NCI-H82 (cell line): ENCODE data around the gene VGLL4.

ENCODE experiments used
- DNase-seq: peaks from one replicate; lab custom pipeline; 2025; lab: John Stamatoyannopoulos, UW

The VGLL4 gene

DNA sequence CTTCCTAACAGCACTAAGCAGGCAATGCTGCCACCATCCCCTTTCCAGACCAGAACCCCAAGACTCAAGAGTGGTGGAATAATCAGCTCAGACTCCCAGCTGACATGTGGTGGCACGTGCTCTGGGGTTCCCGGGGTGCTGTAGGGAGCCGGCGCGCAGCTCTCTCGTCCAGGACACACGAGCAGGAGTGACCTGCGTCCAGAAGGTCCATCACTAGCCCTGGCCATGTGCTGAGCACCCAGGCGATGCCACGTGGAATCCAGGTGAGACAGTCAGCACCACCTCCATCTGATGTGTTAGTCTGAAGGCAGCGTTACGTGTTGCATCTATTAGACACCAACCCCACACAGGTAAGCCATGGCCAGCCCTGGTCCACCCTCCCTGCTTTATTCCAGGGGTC lies 78.2 kb downstream of the VGLL4 start:
- no peak for DNase-seq

DNA sequence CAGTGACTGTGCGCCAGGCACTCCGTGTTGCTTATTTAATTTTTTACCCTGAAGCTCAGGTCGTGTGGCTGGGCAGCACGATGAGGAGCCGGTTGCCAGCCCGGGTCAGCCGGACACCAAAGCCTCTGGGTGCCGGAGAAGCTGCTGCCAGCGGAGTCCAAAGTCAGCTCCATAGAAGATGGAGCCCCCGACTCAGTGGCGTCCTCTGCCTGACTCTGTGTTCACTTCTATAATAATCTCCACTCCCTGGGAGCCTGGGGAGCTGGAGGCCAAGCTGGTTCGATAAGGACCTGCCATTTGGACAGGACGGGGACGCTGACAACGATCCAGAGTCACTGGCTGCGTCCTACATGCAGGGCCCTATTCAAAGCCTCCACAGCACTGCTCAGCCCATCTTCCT lies 78.6 kb downstream of the VGLL4 start:
- no peak for DNase-seq

DNA sequence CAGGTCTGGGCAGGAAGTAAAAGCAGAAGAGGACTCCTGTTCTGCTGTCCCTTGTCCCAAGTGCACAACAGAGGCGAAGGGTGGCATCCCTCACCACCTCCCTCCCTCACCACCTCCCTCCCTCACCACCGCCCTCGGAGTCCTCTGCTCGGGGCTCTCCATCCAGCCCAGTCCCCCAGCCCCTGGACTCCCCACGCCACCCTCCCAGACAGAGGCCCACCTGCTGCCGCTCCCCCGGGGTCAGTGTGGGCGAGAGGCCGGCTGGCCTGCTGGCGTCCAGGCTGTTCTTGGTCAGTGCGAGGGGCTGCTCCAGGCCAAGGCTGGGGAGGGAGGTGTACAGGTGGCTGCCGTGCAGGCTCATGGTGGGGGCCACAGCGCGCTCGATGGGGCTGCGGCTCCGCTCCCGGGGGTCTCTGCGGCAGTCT lies 79.1 kb downstream of the VGLL4 start:
- no peak for DNase-seq

DNA sequence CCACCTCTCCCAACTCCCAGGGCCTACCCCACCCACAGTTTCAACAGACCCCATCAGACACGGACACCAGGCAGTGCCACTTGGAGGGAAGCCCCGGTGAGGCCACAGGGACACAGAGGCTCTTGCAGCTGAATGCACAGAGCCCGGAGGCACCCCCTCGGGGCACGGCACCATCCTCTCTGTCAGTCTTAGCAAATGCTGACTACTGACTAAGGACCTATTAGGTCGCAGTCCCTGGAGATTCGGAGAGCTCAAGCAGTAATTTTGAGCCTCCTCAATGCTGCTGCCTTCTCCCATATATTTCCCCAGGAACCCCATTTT lies 79.9 kb downstream of the VGLL4 start:
- DNase-seq = no peak

DNA sequence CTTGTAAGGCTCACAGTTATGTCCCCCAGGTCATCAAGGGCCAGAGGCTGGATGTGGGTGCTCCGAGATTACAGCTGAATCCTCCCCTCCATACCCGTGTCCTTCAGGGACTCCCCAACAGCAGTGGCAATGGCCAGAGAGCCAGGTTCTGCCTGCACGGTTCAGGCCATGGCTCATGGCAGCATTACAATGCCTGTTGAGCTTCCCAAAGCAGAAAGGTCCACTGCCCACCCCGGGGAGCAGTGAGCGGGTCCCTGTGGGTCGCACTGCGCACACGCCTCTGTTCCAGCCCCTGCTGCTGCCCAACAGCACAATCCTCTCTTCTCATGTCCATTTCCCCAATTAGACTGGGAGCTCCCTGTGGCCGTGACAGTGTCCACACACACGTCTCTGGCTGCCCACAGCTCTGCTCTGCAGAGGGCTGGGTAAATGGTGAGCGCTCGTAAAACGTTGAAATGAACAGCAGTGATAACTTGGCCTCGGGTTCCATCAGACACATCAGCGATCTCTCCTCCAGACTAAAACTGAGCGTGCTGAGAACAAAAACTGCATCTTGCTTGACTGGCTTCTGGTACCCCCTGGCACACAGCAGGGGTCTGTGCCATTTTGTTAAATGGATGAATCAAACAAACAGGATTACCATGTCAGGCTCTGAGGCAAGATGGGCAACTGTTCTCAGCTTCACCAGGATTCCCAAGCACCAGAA lies 80.4 kb downstream of the VGLL4 start:
- no peak for DNase-seq

DNA sequence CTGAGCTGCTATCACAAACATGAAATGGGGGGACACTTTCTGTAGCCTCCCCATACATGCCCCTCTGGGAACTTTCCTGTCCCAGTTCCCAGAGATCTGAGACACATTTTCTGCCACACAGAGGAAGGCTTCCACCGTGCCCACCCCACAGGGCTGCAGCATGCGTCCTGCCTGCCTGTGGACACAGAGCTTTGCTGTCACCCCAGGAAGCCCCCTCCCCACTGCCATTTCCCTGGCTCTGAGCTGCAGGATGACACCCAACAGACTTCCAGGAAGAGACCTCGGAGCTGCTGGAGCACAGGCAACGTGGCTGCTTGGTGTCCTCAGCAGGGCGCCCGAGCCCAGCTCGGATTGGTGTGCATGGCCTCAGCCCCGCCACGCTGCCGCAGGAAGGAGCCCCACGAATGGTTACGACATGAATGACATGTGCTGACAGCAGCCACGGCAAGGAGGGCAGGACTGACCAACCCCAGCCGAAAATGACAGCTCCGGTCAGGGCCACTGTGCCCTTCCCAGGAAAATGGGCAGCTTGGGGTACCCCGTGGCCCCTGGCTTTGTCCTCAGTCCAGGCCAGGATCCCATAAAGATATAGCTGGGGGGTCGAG lies 81.3 kb downstream of the VGLL4 start:
- no peak for DNase-seq

DNA sequence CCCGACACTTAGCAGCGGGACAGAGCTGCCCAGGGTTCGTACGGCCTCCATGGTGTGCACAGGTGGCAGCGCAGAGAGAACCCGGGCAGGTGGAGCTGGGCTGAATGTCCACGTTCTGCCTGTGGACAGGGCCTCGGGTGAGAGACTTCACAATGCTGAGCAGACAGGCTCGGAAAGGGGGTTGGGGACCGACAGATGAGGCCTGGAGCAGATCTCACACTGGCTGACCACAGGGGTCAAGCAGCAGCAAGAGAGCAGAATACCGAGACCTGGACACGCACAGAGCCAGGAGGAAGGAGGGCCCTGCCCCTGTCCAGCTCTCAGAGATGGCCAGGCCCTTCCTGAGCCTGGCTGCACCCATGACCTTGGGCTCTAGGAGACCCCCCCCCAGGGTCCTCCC lies 83.0 kb downstream of the VGLL4 start:
- DNase-seq = no peak

DNA sequence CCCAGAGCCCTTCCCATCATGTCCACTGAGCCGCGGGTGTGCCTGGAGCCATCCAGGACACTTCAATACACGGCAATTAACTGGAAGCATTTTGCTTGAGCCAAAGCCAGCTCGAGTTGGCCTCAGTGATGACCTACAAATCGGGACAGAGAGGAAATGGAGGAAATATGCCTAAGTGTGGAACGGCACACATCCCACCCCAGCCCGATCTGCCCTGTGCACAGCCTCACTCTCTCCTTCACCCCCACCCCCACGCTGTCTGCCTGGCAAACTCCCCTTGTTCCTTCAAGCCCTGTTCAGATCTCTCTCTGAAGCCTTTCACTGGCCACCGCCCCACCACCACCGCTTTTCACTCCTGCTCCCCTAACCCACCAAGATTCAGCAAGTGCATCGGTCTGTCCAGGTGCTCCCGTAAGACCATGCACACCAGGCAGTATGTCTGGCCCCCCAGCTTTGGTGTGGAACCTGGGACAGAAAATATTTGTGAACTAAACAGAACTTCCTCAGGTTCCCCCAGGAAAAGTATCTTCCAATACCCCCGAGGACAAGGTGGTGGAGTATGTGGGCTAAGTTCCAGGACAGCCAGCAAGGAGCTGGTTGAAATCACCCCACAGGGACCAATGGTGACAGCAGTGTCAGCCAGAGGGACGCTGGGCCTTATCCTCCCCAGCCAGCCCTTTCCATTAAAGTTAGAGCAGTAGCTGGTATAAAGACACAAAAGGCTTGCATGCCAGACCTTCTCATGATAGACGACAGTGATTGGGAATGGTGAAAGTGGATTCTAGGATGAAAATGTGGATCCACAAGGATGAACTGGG lies 83.7 kb downstream of the VGLL4 start:
- no peak for DNase-seq

DNA sequence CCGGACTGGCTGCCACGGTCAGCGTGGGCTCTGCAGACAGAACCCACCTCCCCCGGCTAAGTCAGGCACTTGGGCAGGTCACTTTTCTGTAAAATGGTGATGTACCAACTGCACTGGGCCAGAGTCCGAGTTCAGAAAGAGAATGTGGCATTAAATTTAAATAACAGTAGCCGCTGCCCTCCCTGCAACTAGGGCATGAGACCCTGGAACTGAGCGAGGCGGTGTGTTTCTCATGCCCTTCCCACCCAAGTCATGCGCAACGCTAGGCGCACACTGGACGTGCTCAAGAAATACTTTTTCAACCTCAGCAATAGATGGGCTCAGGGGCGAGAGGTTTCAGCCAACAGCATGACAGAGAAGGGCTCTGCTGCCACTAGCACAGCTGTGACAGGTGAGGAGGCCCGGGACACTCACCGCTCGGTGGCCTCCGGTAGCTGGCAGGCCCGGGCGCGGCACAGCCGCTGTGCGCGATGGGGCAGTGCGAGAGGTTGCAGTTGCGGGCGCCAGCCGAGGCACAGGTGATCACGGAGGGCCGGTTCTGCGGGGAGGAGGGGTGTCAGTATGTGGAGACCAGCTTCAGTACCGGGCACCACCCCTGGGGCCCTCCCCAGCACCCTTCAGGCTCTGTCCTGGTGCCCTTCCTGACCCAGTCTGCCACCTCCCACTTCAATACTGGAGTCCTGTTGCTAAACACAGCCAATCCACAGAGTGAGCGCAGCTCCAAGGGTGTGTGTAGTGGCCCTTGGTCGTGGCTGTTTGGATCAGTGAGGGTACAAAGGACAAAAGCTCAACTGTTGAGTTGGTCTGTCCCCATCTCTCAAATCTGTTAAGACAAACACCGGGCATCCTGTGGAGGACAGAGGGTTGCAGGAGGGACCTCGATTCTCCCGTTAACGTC lies 84.5 kb downstream of the VGLL4 start:
- DNase-seq = no peak

DNA sequence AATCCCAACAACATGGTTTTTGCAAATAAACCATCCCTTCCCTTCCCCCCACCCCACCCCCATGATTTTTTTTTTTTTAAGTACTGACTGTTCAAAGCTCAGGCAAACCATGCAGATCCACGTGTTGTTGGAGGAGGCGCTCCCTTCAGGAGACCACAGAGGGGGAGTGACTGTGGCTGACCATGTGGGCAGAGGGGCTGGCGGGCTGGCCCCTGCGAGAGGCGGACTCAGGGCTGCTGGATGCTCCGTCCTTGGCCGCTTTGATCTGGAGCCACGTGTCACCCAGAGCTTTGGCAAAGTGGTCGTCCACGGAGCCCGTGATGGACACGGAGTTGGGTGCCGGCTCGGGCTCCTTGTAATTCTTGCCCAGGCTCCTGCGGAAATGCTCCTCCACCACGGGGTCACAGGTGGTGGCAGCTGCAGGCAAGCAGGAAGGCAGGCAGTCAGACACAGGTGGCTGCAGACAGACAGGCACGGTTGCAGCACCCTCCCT lies 85.3 kb downstream of the VGLL4 start:
- no peak for DNase-seq

DNA sequence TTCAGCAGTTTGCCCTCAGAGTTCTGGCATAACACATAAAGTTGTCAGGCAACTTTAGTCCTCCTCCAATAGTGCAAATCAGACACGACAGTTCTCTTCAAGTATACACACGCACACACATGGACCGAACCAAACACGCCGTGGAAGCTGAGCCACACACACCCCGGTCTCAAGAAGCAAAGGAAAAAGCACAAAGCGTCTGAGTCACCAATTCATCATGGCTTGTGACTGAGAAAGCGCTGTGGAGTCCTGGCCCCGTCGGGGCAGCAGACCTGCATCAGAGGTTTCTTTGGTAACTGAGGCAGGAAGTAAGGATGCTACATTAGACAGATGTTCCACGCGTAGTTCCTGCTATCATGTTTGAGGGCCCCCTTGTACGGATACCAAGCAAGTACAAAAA lies 85.7 kb downstream of the VGLL4 start:
- no peak for DNase-seq

DNA sequence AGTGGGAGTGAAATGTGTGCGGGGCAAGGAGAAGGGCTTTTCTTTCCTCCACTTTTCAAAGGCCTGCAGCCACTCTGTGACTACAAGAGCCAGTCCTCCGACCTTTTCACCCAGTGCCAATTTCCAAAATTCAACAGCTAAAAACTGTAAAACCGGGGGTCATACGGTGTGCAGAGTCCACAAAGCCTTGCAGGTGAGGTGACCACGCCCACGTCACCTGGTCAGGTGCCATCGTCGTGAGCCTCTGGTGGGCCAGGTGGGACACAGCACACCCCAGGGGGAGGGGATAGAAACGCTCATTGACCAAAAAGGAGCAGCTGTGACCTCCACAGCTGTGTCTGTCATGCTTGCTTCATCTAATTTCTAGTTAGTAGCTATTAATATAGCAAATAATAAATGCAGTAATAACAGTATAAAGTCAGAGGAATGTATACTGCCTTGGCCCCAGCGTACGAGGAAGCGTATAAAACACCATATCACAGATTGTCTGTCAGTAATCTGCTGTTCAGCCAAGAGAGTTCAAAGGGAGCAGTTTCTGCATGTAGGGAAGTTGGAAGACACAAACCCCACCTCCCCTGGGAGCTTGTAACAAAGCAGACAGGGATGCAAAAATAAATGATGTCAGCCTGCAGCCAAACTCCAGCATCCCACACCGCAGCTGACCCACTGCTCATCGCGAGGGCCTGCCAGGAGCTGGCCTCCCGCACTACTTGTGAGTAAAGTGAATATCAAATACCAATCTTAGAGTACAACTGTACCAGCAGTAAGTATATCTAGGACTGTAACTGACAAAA lies 86.7 kb downstream of the VGLL4 start:
- DNase-seq = no peak

DNA sequence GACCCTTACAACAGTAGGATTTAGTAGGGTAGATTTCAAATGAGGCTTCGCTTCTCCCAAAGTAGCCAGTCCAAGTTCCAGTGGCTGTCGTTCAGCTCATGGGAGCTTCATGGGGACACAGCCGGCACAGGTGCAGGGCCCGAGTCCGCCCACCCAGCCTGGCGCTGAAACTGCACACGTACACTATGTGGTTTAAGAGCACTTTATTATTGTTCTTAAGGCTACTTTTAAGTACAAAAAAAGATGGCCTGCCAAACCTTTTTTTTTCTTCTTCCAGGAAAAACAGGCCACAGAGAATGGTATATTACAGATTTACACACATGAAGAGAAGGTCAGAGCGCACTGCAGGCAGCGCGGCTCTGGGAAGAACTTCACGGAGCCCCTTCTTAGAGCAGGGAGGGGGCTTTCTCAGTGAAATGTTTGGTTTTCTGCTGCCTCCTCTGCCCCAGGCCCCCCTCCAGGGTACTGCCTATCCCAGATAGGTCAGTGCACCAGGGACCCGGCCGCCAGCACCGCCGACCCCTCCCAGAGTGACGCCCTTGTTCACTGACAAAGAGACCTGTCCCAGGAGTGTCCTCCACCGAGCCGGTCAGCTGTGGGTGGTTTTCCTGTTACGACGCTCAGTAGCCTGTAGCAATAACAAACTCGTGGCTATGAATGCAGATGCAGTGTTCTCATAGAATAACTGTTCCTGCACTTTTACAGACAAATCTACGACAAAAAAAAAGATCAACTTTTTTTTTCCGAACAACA lies 87.7 kb downstream of the VGLL4 start:
- no peak for DNase-seq

DNA sequence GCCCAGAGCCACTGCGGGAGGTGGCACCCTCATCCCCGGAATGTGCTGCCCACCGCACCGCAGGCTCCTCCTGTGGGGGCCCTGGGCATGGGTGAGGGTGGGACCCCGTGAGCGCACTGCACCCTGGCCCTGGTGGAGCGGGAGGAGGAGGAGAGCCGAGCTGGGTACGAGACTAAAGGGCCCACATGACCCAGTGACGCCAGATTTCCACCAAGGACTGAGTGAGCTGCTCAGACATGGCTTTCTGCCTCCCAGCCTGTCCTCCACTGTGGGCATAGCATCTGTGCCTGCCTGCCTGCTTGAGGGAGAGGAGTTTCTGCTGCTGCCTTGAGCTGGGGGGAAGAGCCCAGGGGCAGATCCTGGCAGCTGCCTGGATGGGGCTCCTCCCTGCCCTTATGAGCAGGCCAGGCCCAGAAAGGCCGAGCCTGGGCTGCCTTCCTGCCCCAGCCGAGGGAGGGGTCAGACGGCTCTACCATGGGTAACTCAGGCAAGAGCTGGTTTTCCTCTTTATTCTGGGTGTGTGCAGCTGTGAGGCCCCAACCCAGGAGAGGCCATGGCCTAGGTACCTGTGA lies 88.4 kb downstream of the VGLL4 start:
- DNase-seq = no peak

DNA sequence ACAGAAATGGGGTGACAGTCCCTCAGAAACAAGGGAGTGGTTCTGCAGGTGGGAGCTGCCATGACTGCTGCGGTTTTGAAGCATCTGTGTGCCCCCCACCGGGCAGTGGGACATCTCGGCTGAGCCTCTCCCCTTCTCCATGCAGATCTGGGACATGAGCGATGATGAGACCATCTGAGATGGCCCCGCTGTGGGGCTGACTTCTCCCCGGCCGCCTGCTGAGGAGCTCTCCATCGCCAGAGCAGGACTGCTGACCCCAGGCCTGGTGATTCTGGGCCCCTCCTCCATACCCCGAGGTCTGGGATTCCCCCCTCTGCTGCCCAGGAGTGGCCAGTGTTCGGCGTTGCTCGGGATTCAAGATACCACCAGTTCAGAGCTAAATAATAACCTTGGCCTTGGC lies 89.0 kb downstream of the VGLL4 start:
- no peak for DNase-seq

DNA sequence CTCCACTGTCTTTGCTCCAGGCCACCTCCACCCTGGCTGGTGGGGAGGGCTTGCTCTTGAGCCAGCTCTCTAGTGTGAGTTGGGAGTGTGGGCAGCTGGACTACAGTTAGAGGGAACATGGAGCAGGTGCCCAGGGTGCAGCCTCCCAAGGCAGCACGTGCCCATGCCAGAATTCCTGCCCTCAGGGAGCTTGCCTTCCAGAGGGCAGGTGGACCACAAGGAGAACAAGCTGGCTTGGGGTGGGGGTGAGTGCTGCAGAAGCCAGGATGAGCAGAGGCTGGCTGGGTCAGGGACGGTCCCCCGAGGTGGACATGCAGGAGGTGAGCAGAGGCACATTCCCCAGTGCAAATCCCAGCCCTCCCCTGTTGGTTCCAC lies 89.5 kb downstream of the VGLL4 start:
- DNase-seq = no peak

DNA sequence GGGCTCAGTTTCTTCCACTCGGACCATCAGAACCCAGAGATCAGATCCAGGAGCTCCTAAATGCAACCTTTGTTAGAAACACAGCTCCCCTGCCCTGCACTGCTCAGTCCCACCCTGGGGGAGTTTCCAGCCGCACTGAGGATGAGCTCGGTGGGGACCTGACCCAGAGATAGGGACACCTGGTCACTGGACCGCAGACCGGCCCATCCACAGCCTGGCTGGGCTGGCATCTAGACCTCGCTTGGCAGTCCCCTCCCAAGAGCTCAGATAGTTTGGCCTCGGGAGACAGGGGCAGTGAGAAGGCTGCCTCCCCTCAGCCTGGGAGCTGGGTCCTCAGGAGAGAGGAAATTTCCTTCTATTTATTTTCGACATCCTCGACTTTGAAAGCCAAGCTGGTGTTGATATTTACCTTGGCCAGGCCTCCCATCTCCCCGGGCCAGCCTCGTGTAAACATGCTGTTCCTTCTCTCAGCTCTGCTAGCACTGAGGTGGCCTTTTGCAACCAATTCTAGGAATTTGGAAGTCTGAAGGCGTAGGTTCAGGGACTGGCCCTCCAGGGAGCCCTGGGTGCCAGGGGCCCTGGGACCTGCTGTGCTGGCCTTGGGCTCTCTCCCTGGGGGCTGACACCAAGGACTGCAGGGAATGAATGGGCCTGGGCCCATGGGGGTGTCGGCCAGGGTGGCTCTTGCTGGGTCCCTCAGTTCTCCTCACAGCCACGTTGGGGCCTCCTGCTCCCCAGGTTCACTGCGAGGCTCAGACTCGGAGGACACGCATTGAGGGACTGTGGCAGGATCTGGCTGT lies 90.1 kb downstream of the VGLL4 start:
- no peak for DNase-seq

DNA sequence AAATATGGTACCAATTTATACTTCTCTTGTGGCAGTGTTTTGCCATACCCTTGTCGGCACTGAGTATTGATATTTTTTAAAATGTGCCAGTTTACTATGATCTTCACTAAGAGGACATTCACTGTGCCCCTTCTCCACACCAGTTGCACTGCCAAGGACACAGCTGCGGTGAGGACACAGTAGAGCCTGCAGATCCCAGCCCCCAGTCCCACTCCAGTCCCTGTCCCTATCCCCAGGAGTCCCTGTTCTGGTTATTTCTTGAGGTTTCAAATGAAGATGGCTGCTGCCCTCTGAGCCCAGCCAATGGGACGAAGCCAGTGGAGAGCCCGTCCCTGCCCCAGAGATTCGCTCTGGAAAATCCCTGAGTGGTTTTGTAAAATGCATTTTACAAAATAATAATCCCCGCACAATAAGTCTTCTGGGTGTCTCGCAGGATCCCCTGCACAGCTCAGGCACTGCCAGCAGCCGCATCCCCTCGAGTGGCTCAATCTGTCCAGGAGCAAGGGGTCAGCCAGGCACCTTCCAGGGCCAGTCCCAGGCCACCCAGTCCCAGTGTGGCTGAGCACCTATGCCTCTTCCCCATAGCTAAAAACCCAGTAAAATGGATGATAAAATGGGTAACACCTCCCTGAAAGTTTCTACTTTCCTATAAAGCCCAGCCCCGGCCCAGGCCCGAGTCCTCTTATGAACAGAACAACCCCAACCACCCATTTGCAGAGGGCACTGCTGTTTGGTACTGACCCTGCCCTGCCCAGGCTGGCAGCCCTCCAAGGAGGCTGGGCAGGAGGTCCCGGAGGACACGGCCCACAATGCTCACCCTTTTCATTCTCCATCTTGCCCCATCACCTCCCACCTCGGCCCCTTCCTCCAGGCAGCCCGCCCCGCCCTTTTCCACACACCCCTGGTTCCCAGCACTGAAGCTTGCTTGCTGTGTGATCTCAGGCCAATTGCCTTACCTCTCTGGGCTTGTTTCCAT lies 91.1 kb downstream of the VGLL4 start:
- no peak for DNase-seq
